GM12878 (cell line): ENCODE data around the gene HOOK2. TPM values are rescaled to one million over a fixed set of nuclear protein-coding genes. Genes with fewer than 3 reads are reported as not detected.
A peak's percentile ranks its signal among the peaks of the same experiment; 100 is the strongest.

Experiments
- BHLHE40 ChIP-seq, 2 experiments: fragments of 450-650 bp in 1 of 2; IDR thresholded peaks; 2 replicates each; pipeline ENCODE4 v1.6.1; 2011 to 2017; ENCODE audit warnings: low read depth in 2 of 2, borderline replicate concordance in 1 of 2, improper control_type of control experiment in 1 of 2, low read length in 1 of 2, mild to moderate bottlenecking in 1 of 2
- BMI1 ChIP-seq: fragments of 450-650 bp; IDR thresholded peaks from 2 replicates; pipeline ENCODE4 v1.6.1; 2016; ENCODE audit warnings: mild to moderate bottlenecking, moderate library complexity, borderline replicate concordance
- EGR1 ChIP-seq, 2 experiments: IDR thresholded peaks; 1 replicate in 1 of 2; 2 replicates in 1 of 2; pipeline ENCODE4 v1.6.1; 2011 to 2012; ENCODE audit warnings: low read depth in 2 of 2, low read length in 2 of 2, borderline replicate concordance in 1 of 2, mild to moderate bottlenecking in 1 of 2, moderate library complexity in 1 of 2
- ESRRA ChIP-seq: IDR thresholded peaks from 2 replicates; pipeline ENCODE4 v1.6.1; 2012; ENCODE audit warnings: mild to moderate bottlenecking, low read length, improper control_type of control experiment
- HDAC2 ChIP-seq: fragments of 200-600 bp; sonication (generic); IDR thresholded peaks from 2 replicates; pipeline ENCODE4 v1.6.1; 2017
- IRF4 ChIP-seq: IDR thresholded peaks from 2 replicates; pipeline ENCODE4 v1.6.1; 2011; ENCODE audit warnings: low read depth, low read length
- MTA3 ChIP-seq: IDR thresholded peaks from 2 replicates; pipeline ENCODE4 v1.6.1; 2012; ENCODE audit warnings: low read length, inconsistent platforms, borderline replicate concordance
- MYC ChIP-seq: IDR thresholded peaks from 2 replicates; pipeline ENCODE4 v1.6.1; 2011; ENCODE audit warnings: mild to moderate bottlenecking, low read length, moderate library complexity, inconsistent platforms; ENCODE audit not compliant: insufficient read depth, insufficient replicate concordance, insufficient read length, severe bottlenecking
- NFIC ChIP-seq: IDR thresholded peaks from 2 replicates; pipeline ENCODE4 v1.6.1; 2012; ENCODE audit warnings: low read depth, mild to moderate bottlenecking, inconsistent platforms, low read length, moderate library complexity
- SKIL ChIP-seq: fragments of 450-650 bp; IDR thresholded peaks from 2 replicates; pipeline ENCODE4 v1.6.1; 2017; ENCODE audit warnings: mild to moderate bottlenecking, low read depth, inconsistent platforms; ENCODE audit not compliant: poor library complexity, severe bottlenecking
- SMAD5 ChIP-seq: IDR thresholded peaks from 2 replicates; pipeline ENCODE4 v1.6.1; 2016; ENCODE audit warnings: antibody characterized with exemption, low read depth
- TCF7 ChIP-seq: IDR thresholded peaks from 2 replicates; pipeline ENCODE4 v1.6.1; 2014; ENCODE audit warnings: antibody characterized with exemption, borderline replicate concordance
- ZNF207 ChIP-seq: fragments of 450-650 bp; IDR thresholded peaks from 2 replicates; pipeline ENCODE4 v1.6.1; 2014; ENCODE audit warnings: antibody characterized with exemption, mild to moderate bottlenecking, borderline replicate concordance
- ZNF687 ChIP-seq: fragments of 450-650 bp; IDR thresholded peaks from 2 replicates; pipeline ENCODE4 v1.6.1; 2017; ENCODE audit warnings: mild to moderate bottlenecking, moderate library complexity
- polyA plus RNA-seq, 11 experiments: library from polyadenylated mRNA; depleted of rRNA in 4 of 11; unstranded in 6 of 11; stranded (reverse) in 5 of 11; fragments of >200 nt; fragmentation: Nextera tagmentation in 4 of 11; fragmentation: Illumina TruSeq in 1 of 11; extraction: Ambion mirVana in 4 of 11; extraction: Trizol in 1 of 11; gene quantifications; 1 replicate in 1 of 11; 2 replicates in 10 of 11; pipeline versions ENCODE4 v1.2.1 to v1.2.3, GENCODE V29; 2011 to 2016; ENCODE audit warnings: inconsistent platforms in 2 of 11, missing spikeins in 2 of 11, low read depth in 1 of 11
- total RNA-seq, 4 experiments: library from RNA; depleted of rRNA in 3 of 4; stranded (reverse); fragments of >200 nt in 3 of 4; fragmentation: Illumina TruSeq in 1 of 4; extraction: Trizol in 1 of 4; gene quantifications; 2 replicates each; pipeline versions ENCODE4 v1.2.1 to v1.2.3, GENCODE V29; 2013 to 2021
- TF ChIP-seq, protein P1 (sequence below): fragments of 450-650 bp; formaldehyde crosslinking; IDR thresholded peaks from 2 replicates; pipeline ENCODE4 v1.4.0; 2022; ENCODE audit warnings: mild to moderate bottlenecking, moderate library complexity
- TF ChIP-seq, protein P2 (sequence below): IDR thresholded peaks from 2 replicates; pipeline ENCODE4 v1.6.1; 2012; ENCODE audit warnings: low read length, inconsistent platforms
- TF ChIP-seq, protein P3 (sequence below): fragments of 450-650 bp; IDR thresholded peaks from 2 replicates; pipeline ENCODE4 v1.6.1; 2016; ENCODE audit warnings: mild to moderate bottlenecking

HOOK2 gene
- total and polyA plus RNA-seq, 10 of the 15 experiments (the other 5 are each of a cell fraction or from before 2014, with no cell fraction given), result 1.5 to 9.6 (median 6.2) TPM

- TF ChIP-seq, protein P1, sequence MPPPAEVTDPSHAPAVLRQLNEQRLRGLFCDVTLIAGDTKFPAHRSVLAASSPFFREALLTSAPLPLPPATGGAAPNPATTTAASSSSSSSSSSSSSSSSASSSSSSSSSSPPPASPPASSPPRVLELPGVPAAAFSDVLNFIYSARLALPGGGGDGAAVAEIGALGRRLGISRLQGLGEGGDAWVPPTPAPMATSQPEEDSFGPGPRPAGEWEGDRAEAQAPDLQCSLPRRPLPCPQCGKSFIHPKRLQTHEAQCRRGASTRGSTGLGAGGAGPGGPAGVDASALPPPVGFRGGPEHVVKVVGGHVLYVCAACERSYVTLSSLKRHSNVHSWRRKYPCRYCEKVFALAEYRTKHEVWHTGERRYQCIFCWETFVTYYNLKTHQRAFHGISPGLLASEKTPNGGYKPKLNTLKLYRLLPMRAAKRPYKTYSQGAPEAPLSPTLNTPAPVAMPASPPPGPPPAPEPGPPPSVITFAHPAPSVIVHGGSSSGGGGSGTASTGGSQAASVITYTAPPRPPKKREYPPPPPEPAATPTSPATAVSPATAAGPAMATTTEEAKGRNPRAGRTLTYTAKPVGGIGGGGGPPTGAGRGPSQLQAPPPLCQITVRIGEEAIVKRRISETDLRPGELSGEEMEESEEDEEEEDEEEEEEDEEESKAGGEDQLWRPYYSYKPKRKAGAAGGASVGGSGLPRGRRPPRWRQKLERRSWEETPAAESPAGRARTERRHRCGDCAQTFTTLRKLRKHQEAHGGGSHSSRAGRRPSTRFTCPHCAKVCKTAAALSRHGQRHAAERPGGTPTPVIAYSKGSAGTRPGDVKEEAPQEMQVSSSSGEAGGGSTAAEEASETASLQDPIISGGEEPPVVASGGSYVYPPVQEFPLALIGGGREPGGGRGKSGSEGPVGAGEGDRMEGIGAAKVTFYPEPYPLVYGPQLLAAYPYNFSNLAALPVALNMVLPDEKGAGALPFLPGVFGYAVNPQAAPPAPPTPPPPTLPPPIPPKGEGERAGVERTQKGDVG (CRISPR knock-in tag), result no peak
- TF ChIP-seq ZNF207 (peak; percentile 96; the same call in 1 of the 2 replicates), NFIC (no peak), ZNF687 (no peak), BHLHE40 (IDR thresholded peaks at IDR 0.05; ENCODE audit: borderline replicate concordance in 1 of 2, low read depth in 2 of 2, low read length in 1 of 2) (peak; percentile 97 to 98), EGR1 (IDR thresholded peaks at IDR 0.05; ENCODE audit: borderline replicate concordance in 1 of 2, low read depth in 2 of 2, low read length in 2 of 2) (peak in 1 of 2 experiments; percentile 18; a peak in 1 of 3 replicates), TCF7 (no peak), MTA3 (no peak), SMAD5 (no peak), BMI1 (peak; percentile 100), SKIL (no peak), HDAC2 (no peak), IRF4 (no peak), MYC (no peak), ESRRA (0 out of 2 replicates have a peak, but pooled peaks have one; percentile 50)
- TF ChIP-seq, protein P2, sequence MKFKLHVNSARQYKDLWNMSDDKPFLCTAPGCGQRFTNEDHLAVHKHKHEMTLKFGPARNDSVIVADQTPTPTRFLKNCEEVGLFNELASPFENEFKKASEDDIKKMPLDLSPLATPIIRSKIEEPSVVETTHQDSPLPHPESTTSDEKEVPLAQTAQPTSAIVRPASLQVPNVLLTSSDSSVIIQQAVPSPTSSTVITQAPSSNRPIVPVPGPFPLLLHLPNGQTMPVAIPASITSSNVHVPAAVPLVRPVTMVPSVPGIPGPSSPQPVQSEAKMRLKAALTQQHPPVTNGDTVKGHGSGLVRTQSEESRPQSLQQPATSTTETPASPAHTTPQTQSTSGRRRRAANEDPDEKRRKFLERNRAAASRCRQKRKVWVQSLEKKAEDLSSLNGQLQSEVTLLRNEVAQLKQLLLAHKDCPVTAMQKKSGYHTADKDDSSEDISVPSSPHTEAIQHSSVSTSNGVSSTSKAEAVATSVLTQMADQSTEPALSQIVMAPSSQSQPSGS, result no peak
- TF ChIP-seq, protein P3, sequence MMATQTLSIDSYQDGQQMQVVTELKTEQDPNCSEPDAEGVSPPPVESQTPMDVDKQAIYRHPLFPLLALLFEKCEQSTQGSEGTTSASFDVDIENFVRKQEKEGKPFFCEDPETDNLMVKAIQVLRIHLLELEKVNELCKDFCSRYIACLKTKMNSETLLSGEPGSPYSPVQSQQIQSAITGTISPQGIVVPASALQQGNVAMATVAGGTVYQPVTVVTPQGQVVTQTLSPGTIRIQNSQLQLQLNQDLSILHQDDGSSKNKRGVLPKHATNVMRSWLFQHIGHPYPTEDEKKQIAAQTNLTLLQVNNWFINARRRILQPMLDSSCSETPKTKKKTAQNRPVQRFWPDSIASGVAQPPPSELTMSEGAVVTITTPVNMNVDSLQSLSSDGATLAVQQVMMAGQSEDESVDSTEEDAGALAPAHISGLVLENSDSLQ, result peak; percentile 52; the same call in 1 of the 2 replicates
These were observed 14.7 kb upstream of the HOOK2 start (continued) for GRCh38 chr19:12789904-12790619.
